ENCODE measurements around the gene PUS10.
"Not testable (repeated sequence)": the region's sequence is repeated elsewhere in the genome, so short reads cannot be mapped to it uniquely, and the experiment has no call there.

Gene PUS10

GRCh38 chr2:60932954-60933353 lies 85.1 kb downstream of the PUS10 start:
- no peak for DNase-seq (ENCODE audit: low read depth in 2 of 2)

- DNase-seq (ENCODE audit: low read depth in 2 of 2): not testable (repeated sequence)
Measured at GRCh38 chr2:60932061-60932460, 86.0 kb downstream of the PUS10 start.

- no peak for DNase-seq (ENCODE audit: low read depth in 2 of 2)
Measured at GRCh38 chr2:60926741-60927552, 91.1 kb downstream of the PUS10 start.

DNA sequence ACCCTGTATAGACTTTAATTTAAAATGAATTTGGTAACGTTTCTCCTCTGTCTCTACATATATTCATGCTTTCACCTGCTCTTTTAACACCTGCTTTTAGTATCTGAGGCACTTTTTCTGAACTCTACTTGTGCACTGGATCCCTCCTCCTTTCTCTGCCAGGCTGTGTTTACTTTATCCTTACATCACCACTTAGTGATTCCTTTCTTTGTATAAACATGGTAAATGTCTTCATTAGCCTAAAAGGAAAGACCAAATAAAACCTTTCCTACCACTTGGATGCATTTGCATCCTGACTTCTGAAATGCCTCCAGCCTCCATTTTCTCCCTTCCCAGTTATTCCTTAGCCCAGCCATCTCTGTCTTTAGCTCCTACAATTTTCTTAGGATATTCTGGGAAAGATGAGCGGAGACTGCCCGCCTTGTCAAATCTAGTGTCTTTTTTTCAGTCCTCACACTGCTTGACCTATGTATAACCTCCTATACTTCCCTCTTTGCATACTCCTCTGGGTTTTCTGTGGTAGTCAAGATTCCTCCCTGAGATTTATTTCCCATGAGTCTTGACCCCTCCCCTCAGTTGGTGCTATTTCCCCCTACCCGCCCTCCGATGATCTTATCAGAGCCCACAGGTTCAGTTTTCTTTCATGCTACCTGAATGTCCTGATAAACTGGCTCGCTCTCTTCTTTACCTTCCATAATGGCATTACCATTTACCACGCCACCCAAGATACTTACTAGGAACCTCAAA lies 91.9 kb downstream of the PUS10 start:
- no peak for DNase-seq (ENCODE audit: low read depth in 2 of 2)

DNA sequence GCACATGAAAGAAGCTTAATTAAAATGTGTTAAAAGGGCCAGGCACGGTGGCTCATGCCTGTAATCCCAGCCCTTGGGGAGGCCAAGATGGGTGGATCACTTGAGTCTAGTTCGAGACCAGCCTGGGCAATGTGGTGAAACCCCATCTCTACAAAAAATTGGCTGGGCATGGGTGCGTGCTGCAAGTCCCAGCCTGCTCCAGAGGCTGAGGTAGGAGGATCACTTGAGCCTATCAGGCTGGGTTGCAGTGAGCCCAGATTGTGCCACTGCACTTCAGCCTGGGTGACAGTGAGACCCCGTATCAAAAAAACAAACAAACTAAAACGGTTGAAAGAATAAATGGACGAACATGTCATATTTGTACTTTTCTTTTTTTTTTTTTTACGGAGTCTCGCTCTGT lies 110.7 kb downstream of the PUS10 start:
- no peak for DNase-seq (ENCODE audit: low read depth in 2 of 2)

DNA sequence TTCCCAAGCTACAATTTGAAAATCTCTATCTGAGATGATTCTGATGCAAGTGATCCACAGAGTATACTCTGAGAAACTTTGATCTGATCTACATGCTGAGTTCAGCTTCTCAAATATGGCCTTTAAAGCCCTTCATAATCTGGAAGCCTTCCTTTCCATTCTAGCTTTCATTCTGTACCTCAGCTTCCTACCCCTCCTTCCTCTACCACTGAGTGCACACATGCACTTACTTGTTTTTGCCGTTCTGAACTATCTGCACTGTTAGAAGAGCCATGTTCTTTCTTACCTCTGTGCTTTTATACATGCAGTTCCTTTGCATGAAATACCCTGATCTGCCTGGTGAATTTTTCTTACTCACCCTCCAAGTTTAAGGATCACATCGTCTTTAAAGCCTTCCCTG lies 111.7 kb downstream of the PUS10 start:
- no peak for DNase-seq (ENCODE audit: low read depth in 2 of 2)

DNA sequence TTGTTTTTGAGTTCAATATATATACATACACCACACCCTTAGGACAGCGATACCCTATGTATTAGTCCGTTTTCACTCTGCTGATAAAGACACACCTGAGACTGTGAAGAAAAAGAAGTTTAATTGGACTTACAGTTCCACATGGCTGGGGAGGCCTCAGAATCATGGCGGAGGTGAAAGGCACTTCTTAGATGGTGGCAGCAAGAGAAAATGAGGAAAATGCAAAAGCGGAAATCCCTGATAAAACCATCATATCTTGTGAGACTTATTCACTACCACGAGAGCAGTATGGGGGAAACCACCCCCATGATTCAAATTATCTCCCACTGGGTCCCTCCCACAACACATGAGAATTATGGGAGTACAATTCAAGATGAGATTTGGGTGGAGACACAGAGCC lies 112.2 kb downstream of the PUS10 start:
- DNase-seq (ENCODE audit: low read depth in 2 of 2): not testable (repeated sequence)

DNA sequence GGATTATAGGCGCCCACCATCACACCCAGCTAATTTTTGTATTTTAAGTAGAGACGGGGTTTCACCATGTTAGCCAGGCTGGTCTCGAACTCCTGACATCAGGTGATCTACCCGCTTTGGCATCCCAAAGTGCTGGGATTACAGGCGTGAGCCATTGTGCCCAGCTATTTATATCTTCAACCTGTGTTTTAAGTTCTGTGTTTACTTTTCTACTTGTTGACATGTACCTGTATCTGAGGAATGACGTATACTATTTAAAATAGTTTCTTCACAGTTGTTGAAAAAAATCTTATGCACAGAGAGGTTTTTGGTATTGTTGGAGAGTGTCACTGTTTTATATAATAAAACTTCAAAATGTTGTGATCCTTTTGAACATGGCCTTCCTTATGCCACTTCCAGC lies 116.8 kb downstream of the PUS10 start:
- DNase-seq (ENCODE audit: low read depth in 2 of 2): not testable (repeated sequence)

DNA sequence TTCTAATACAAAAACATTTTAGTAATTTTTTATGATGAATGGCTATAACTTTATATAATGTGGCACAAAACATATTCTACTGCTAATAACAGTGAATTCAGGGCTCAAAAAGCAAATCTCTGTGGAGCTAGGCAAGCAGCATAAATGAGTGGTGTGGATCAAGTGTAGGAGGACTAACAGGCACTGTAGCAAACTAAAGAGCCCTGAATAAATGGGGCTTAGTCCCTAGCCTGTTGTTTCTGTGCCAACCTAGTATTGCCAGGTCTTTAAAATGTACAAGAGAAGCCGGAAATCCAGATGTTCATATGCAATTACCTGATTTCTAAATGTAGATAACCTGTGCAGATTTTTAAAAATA lies 118.2 kb downstream of the PUS10 start:
- no peak for DNase-seq (ENCODE audit: low read depth in 2 of 2)

- peak in 1 of 2 donors; percentile 58 for DNase-seq (ENCODE audit: low read depth in 2 of 2)
Measured at GRCh38 chr2:60899230-60899891, 118.7 kb downstream of the PUS10 start.

GRCh38 chr2:60898567-60898966 lies 119.5 kb downstream of the PUS10 start:
- DNase-seq (ENCODE audit: low read depth in 2 of 2): no peak

Measured in stimulated activated CD4-positive, alpha-beta T cell treated with anti-CD3 and anti-CD28 coated beads, Interleukin-1b, Interleukin-23, amount 100 ng/mL, for 4 hours (primary cell).